Hippocampal formation (tissue), 2 donors: ENCODE results near the gene SHISA5.
A peak's percentile ranks its signal among the peaks of the same experiment; 100 is the strongest.

ENCODE experiments used
- DNase-seq, 2 donors: peaks; one replicate each; lab custom pipeline; 2025; lab: John Stamatoyannopoulos, UW

SHISA5 gene

GRCh38 chr3:48459773-48460516, 44.0 kb downstream of the SHISA5 start:
- peak in 1 of 2 donors; percentile 10 for DNase-seq

GRCh38 chr3:48459331-48459730, 44.6 kb downstream of the SHISA5 start:
- DNase-seq: no peak

DNA sequence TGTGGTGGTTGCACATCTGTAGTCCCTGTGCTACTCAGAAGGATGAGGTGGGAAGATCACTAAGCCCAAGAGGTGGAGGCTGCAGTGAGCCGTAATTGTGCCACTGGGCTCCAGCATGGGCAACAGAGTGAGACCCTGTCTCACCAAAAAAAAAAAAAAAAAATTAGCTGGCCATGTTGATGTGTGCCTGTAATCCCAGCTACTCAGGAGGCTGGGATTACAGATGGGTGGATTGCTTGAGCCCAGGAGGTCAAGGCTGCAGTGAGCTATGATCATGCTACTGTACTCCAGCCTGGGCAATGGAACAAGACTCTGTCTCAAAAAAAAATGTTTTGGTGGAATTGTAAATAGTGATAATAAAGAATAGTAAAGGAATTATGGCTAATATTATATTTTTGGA, 47.5 kb downstream of the SHISA5 start:
- no peak for DNase-seq

GRCh38 chr3:48451270-48451669, 52.7 kb downstream of the SHISA5 start:
- DNase-seq: no peak

- DNase-seq: peak; percentile 77 to 85
Measured at GRCh38 chr3:48446425-48447193, 57.4 kb downstream of the SHISA5 start, which contains the start of gene ATRIP. TSS of gene ATRIP (plus strand) at chr3:48446737. CDS start at chr3:48446846, 109 bp downstream.

GRCh38 chr3:48446043-48446424, 57.9 kb downstream of the SHISA5 start:
- no peak for DNase-seq

DNA sequence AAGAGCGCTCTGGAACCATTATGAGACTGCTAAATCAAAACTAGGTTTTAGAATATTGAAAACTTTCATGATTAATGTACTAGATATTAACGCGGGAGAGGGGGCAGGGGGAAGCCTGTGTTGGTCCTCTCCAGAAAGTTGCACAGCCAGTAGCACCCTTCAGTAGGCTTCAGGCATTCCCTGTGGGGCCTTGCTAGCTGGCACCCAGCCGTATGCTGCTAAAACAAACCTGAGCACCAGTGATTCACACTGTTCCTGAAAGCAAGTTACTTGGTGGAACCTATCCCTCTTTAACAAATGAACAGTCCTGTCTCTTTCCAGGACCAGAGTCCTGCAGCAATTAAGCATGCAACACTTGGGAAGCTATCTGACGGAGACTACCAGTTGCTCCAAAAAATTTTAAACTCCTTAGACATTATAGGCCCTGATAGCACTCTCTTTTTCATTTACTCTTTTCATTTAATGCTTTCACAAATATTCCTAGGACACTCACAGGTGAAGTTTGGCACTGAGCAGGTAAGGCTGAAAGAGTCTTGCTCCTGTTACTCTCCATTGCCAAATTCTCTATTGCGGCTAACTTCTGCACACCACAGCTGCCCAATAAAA, 58.6 kb downstream of the SHISA5 start:
- no peak for DNase-seq

- no peak for DNase-seq
Measured at GRCh38 chr3:48441940-48442339, 62.0 kb downstream of the SHISA5 start.

DNA sequence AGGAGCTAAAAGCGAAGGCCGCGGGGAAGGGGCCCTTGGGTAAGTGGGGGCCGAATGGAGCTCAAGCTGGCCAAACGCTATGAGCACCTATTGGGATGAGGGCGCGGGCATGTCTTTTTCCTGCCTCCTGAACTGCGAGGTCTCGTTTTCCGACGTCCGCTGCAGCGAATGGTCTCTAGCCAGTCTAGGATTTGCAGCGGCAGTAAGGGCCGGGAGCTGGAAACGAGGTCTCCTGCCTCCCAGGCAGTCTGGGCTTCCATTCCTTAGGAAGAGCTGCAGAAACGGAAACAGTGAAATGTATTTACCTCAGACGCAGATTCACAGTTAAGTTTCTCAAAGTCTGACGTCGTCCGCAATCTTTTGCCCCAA, 63.4 kb downstream of the SHISA5 start:
- no peak for DNase-seq

DNA sequence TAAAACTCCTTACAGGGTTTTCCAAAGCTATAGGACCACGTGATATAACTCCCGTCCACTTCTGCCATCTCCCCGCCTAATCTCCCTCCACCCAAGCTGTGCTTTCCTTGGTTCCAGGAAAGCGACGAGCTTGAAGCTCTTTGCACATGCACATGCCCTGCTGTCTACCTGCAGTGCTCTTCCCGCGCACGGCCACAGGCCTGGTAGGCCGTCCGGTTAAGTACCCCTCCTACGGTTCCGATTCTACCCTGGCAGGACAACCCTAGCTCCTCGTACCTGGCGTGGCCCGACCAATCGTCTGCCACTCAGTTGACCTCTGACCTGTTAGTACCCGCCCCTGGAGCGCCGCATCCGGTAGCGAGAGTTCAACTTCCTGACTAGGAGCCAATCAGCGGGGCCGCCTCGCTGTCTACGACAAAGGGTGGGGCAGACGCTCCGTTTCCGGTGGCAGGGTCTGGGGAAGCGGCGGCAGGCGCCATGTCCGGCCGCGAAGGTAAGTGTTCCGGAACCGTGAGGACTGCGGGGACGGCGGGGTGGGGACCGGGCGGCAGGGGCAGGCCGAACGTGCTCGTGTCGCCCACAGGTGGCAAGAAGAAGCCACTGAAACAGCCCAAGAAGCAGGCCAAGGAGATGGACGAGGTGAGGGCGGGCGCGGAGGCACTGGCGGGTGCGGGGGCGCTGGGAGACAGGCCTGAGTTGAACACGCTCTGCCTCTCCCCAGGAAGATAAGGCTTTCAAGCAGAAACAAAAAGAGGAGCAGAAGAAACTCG, 64.0 kb downstream of the SHISA5 start, which contains the start of the genes CCDC51 and TMA7:
Gene CCDC51, minus strand, starts transcription at position 300 of the 770 bp plus-strand sequence. CDS start 4,991 bp downstream, outside the sequence.
Gene TMA7, plus strand, starts transcription at position 438 of the 770 bp plus-strand sequence. Its CDS starts 40 bp downstream, at position 478.
- peak; percentile 98 to 99 for DNase-seq

GRCh38 chr3:48437812-48438211, 66.2 kb downstream of the SHISA5 start:
- DNase-seq: no peak

DNA sequence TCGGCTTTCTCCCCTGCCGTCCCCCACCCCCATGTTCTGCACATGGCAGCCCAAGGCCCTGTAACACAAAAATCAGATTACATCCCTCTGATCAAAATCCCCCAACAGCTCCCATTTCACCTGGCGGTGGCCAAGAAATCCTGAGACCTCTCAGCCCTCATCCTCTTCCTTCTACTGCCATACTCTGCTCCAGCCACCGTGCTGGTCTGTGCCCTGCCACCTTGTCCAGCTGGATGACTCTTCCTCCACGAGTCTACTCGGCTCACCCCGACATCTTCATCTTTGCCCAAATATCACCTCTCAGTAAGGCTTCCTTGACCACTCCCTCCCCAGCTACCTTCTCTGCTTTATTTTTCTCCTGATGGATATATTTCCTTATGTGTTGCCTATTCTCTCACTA, 67.1 kb downstream of the SHISA5 start:
- no peak for DNase-seq

- no peak for DNase-seq
Measured at GRCh38 chr3:48436477-48436787, 67.5 kb downstream of the SHISA5 start.

DNA sequence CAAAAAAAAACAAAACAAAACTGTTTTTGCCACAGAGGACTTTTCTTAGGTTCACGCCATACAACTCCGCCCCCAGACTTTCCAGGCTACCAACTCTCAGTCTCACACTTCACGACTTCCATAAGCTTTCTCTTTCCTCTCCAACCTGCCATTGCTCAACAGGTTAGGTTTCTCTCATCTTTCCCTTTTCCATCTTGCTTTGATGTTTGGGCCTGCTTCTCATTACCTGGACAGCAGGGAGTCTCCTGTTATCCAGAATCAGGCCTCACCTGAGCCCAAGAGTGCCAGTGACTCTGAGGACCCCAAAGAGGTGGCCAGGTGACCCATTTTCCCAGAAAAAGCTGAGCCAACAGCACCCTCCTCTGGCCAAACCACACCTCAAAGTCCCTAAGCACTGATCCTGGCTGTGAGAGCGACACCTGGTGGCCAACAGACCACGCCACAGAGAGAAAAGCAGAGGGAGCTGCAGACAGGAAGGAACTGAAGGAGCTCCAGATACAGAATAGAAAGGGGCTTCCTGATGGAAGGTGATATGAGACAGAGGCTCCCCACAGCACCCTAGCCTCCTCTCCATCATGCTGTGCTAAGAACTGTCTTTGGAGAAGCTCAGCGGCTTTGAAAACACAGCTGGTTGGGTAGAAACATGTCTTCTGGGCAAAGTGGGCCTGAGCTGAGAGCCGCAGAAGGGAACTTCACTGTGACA, 68.0 kb downstream of the SHISA5 start:
- DNase-seq: peak; percentile 83 to 84

DNA sequence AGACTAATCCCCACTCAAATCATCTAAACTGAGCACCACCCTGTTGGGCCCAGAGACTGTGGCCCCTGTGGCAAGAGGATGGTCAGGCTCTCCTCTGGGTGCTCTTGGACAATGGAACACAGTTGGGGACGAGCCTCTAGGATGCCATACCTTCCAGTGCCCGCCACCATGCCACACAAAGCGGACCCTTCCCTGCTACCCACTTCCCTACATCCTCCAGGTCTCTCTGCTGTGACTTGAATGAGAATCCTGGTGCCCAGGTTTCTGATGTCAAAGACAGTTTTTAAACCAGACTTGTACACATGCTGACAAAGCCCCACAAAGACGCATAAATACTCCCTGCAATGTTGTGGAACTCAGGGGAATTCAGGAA, 68.8 kb downstream of the SHISA5 start:
- DNase-seq: no peak

DNA sequence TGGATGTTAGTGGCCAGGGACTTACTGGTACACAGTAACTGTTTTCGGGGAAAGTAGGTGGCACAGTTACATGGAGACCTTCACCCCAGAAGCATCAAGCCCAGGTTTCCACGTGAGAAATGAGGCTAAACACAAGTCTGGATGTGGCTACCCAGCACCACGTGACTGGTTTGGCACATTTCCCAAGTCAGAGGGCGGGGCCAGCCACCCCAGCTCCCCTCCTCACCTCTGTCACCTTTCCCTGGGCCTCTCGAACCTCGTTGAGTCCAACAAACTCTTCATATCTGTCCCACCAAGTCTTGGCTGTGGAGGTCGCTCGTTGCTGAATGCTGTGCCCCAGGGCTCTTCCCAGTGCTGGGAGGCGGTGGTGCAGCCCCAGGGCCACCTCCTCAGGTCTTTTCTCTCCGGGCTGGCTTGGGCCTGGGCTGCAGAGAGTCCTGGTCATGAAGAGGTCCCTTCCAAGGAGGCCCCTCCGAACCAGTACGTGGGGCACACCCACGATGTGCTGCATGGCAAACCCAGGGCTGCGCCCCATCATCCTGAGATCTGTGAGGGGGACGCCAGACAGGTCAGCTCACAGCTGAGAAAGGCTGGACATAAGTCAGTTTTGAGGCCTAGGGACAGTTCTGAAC, 69.3 kb downstream of the SHISA5 start:
- no peak for DNase-seq

GRCh38 chr3:48433472-48434118, 70.4 kb downstream of the SHISA5 start:
- DNase-seq: no peak

- DNase-seq: no peak
Measured at GRCh38 chr3:48432411-48433371, 71.3 kb downstream of the SHISA5 start.
